SK-N-SH (cell line): ENCODE results near the gene DCTD. TPM values are rescaled to one million over a fixed set of nuclear protein-coding genes. Genes with fewer than 3 reads are reported as not detected.

Source experiments
- CTCF ChIA-PET: fragments of 300-600, 350-600 bp; formaldehyde crosslinking; extraction: SDS; loops from one replicate; lab custom pipeline; 2021; lab: Yijun Ruan, JAX
- POLR2A ChIA-PET: fragments of 350-600 bp; sonication (Branson Sonifier 250); formaldehyde crosslinking; extraction: SDS; loops from one replicate; lab custom pipeline; 2020; ENCODE audit warnings: antibody characterized with exemption, inconsistent platforms; lab: Yijun Ruan, JAX
- DNase-seq: peaks from one replicate; pipeline ENCODE4 v3.0.0; 2012
- H2AFZ ChIP-seq: fragments of 200-600 bp; sonication (generic); 2 replicates; pipeline ENCODE4 v1.8.1; 2016; ENCODE audit warnings: antibody characterized with exemption, mild to moderate bottlenecking, low read depth
- H3F3A ChIP-seq: fragments of 200-600 bp; sonication (generic); replicated peaks from 2 replicates; pipeline ENCODE3; 2016; ENCODE audit warnings: antibody characterized with exemption, mild to moderate bottlenecking; ENCODE audit not compliant: insufficient read depth
- H3K27ac ChIP-seq, 2 experiments: fragments of 200-500 bp in 1 of 2; fragments of 200-600 bp in 1 of 2; sonication (Bioruptor generic) in 1 of 2; sonication (generic), shearing (Covaris generic) in 1 of 2; 2 replicates each; pipeline versions ENCODE4 v1.5.1 to v1.6.1; 2014 to 2016; ENCODE audit warnings: low read depth in 2 of 2, inconsistent platforms in 1 of 2, low read length in 1 of 2, mild to moderate bottlenecking in 1 of 2, mixed read lengths in 1 of 2
- H3K27me3 ChIP-seq: fragments of 200-600 bp; sonication (generic), shearing (Covaris generic); 2 replicates; pipeline ENCODE4 v1.6.1; 2016; ENCODE audit warnings: mixed run types; ENCODE audit not compliant: insufficient read depth
- H3K36me3 ChIP-seq, 2 experiments: fragments of 200-500 bp in 1 of 2; fragments of 200-600 bp in 1 of 2; sonication (Bioruptor generic) in 1 of 2; sonication (generic) in 1 of 2; replicated peaks in 1 of 2; 2 replicates each; pipeline versions ENCODE3 to v1.5.1; 2014 to 2016; ENCODE audit warnings: low read length in 1 of 2, mild to moderate bottlenecking in 1 of 2; ENCODE audit not compliant: insufficient read depth in 2 of 2, control insufficient read depth in 1 of 2
- H3K4me1 ChIP-seq, 2 experiments: fragments of 200-500 bp in 1 of 2; fragments of 200-600 bp in 1 of 2; sonication (Bioruptor generic) in 1 of 2; sonication (generic), shearing (Covaris generic) in 1 of 2; 2 replicates each; pipeline versions ENCODE4 v1.5.1 to v1.6.1; 2014 to 2016; ENCODE audit warnings: low read depth in 1 of 2, low read length in 1 of 2, mixed run types in 1 of 2; ENCODE audit not compliant: insufficient read depth in 2 of 2, control insufficient read depth in 1 of 2
- H3K4me2 ChIP-seq: fragments of 200-600 bp; sonication (generic), shearing (Covaris generic); 2 replicates; pipeline ENCODE4 v1.6.1; 2017; ENCODE audit warnings: mixed run types
- H3K4me3 ChIP-seq, 2 experiments: fragments of 200-500 bp in 1 of 2; fragments of 200-600 bp in 1 of 2; sonication (Bioruptor generic) in 1 of 2; sonication (generic), shearing (Covaris generic) in 1 of 2; 2 replicates each; pipeline versions ENCODE4 v1.5.1 to v1.8.1; 2014 to 2016; ENCODE audit warnings: low read depth in 2 of 2, inconsistent platforms in 1 of 2, low read length in 1 of 2, mild to moderate bottlenecking in 1 of 2, mixed read lengths in 1 of 2, moderate library complexity in 1 of 2
- H3K79me2 ChIP-seq: fragments of 200-600 bp; sonication (generic); 2 replicates; pipeline ENCODE4 v1.8.1; 2017; ENCODE audit warnings: mild to moderate bottlenecking; ENCODE audit not compliant: insufficient read depth
- H3K9ac ChIP-seq: fragments of 200-600 bp; sonication (generic); 2 replicates; pipeline ENCODE4 v1.6.1; 2017; ENCODE audit warnings: mixed run types
- H3K9me2 ChIP-seq: fragments of 200-600 bp; sonication (generic); 2 replicates; pipeline ENCODE4 v1.6.1; 2017; ENCODE audit warnings: mixed run types
- H3K9me3 ChIP-seq: fragments of 200-600 bp; sonication (generic); 2 replicates; pipeline ENCODE4 v1.6.1; 2017; ENCODE audit warnings: mixed run types, mild to moderate bottlenecking, moderate library complexity
- H4K20me1 ChIP-seq: fragments of 200-600 bp; sonication (generic); 2 replicates; pipeline ENCODE4 v1.6.1; 2017; ENCODE audit warnings: mild to moderate bottlenecking, mixed run types; ENCODE audit not compliant: insufficient read depth
- ELF1 ChIP-seq: IDR thresholded peaks from 2 replicates; pipeline ENCODE4 v1.4.0; 2012
- FOSL2 ChIP-seq: IDR thresholded peaks from 2 replicates; pipeline ENCODE4 v1.4.0; 2012; ENCODE audit warnings: low read depth, mild to moderate bottlenecking, moderate library complexity, borderline replicate concordance
- FOXM1 ChIP-seq: IDR thresholded peaks from 2 replicates; pipeline ENCODE4 v1.4.0; 2012; ENCODE audit warnings: low read depth, mild to moderate bottlenecking
- GABPA ChIP-seq: IDR thresholded peaks from 2 replicates; pipeline ENCODE4 v1.4.0; 2012; ENCODE audit warnings: low read depth, mild to moderate bottlenecking
- GATA2 ChIP-seq: sonication (generic); formaldehyde crosslinking; IDR thresholded peaks from 2 replicates; pipeline ENCODE4 v1.5.0; 2020; ENCODE audit warnings: mild to moderate bottlenecking, missing genetic modification reagents
- JUND ChIP-seq: IDR thresholded peaks from 2 replicates; pipeline ENCODE4 v1.4.0; 2012
- RFX5 ChIP-seq: IDR thresholded peaks from 2 replicates; pipeline ENCODE4 v1.6.1; 2012; ENCODE audit warnings: mild to moderate bottlenecking, improper control_type of control experiment, low read length
- SIN3A ChIP-seq: IDR thresholded peaks from 2 replicates; pipeline ENCODE4 v1.6.1; 2012; ENCODE audit warnings: low read depth, mild to moderate bottlenecking, low read length, moderate library complexity, borderline replicate concordance
- TAF1 ChIP-seq: IDR thresholded peaks from 2 replicates; pipeline ENCODE4 v1.6.1; 2012; ENCODE audit warnings: low read depth, mild to moderate bottlenecking, low read length, moderate library complexity, borderline replicate concordance
- WGBS: methylation state at CpG from one replicate; pipeline ENCODE4 v1.1.6; 2017; ENCODE audit warnings: low lambda C conversion rate; 5-methylcytosine and 5-hydroxymethylcytosine counted together
- polyA plus RNA-seq, 3 experiments: library from polyadenylated mRNA; depleted of rRNA; stranded (reverse); fragments of >200 nt; gene quantifications; 2 replicates each; pipeline ENCODE4 v1.2.3, GENCODE V29; 2012
- TF ChIP-seq, protein P1 (sequence below): fragments of 150-350 bp; IDR thresholded peaks from 2 replicates; pipeline ENCODE4 v1.6.1; 2016; ENCODE audit warnings: mild to moderate bottlenecking, low read depth, low read length
- TF ChIP-seq, protein P2 (sequence below): fragments of 200-600 bp; sonication (generic); IDR thresholded peaks from 2 replicates; pipeline ENCODE4 v1.6.1; 2017; ENCODE audit warnings: antibody characterized with exemption, mild to moderate bottlenecking, moderate library complexity
- TF ChIP-seq, protein P3 (sequence below): fragments of 150-350 bp; IDR thresholded peaks from 2 replicates; pipeline ENCODE4 v1.6.1; 2017; ENCODE audit warnings: antibody characterized with exemption, low read length, low read depth, borderline replicate concordance

DCTD gene
- polyA plus RNA-seq, 1 of the 3 experiments (the other 2 are of a cell fraction), result 123 TPM

DNA sequence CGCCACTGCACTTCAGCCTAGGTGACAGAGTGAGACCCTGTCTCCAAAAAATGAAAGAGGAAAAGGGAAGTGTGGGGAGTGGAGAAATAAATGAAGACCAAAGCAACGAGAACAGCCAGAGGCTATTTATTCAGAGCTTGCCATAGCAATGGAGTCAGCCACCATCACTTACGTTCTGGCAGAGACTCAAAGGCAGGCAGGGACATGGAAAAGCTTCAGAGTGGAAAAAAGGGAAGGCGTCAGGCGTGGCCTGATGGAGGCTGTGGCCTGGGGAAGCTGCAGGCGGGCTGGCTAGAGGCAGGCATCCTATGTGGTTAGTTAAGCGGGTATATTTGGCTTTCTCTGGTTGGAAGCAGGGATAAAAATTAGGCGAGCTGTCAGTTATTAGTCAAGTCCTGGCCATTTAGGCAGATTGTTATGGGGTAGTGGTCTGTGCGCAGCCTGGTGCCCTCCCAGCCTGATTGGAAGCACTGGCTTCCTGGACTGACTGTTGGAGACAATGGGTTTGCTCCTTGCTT, 73.3 kb downstream of the DCTD start:
- no peak overlapping the region for H3K9ac ChIP-seq
- TF ChIP-seq TAF1, result no peak
- no peak for TF ChIP-seq SIN3A
- no peak for TF ChIP-seq GABPA
- no peak overlapping the region for H3K4me3 ChIP-seq
- H3K27ac ChIP-seq, result no peak overlapping the region
- no peaks in the 10 kb centered on the region for H3K9me3 ChIP-seq
- no peaks in the 10 kb centered on the region for H3F3A ChIP-seq
- H2AFZ ChIP-seq, result no peak overlapping the region
- no peaks in the 10 kb centered on the region for H4K20me1 ChIP-seq
- H3K9me2 ChIP-seq, result no peaks in the 10 kb centered on the region
- no peaks in the 10 kb centered on the region; a peak in 1 of 4 replicates for H3K4me1 ChIP-seq
- WGBS, result 70% methylated on average over 9 of the region's 9 CpGs
- CTCF ChIA-PET, result no interaction called here
- no peaks in the 10 kb centered on the region for H3K79me2 ChIP-seq
- DNase-seq, result no peak
- no peak overlapping the region for H3K4me2 ChIP-seq
- POLR2A ChIA-PET, result no interaction called here
- no peaks in the 10 kb centered on the region for H3K27me3 ChIP-seq
- H3K36me3 ChIP-seq, result no peaks in the 10 kb centered on the region

DNA sequence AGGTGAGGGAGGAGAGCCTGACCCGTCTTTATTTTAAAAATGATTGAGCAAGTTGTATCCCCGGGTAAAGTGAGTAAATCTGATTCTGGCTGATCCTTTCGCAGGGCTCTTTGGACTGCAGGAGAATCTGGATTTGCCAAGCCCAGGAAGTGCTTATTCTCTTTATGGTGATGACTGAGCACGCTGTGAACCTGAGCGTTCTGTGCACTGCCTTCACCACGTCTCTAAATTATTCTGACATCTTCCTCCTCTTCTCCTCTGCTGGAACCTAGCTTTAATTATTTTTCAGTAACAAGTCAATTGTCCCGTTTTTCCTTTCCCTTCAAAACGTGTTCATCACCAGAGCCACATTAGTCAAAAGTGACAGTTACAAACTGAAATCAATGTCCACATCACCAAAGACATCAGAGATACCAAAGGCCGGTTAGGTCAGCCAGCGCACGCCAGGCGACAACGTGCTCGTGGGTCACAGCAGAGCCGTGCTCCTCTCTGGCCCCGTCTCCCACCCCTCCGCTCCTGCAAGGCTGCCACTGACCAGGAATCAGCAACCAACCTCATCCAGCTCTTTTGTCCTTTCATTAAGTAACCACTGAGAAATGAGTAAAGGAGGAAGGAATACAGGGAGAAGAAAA, 74.3 kb downstream of the DCTD start:
- Histone ChIP-seq H3K79me2 (no peaks in the 10 kb centered on the region), H3K9ac (no peak overlapping the region), H3F3A (no peaks in the 10 kb centered on the region), H3K9me3 (no peaks in the 10 kb centered on the region), H3K9me2 (no peaks in the 10 kb centered on the region), H4K20me1 (no peaks in the 10 kb centered on the region), H3K4me1 (no peaks in the 10 kb centered on the region; a peak in 1 of 4 replicates), H3K27me3 (no peaks in the 10 kb centered on the region), H3K4me3 (no peak overlapping the region), H2AFZ (no peak overlapping the region), H3K36me3 (no peaks in the 10 kb centered on the region), H3K27ac (no peak overlapping the region), H3K4me2 (no peak overlapping the region)
- DNase-seq, result no peak
- TF ChIP-seq SIN3A (no peak), ELF1 (no peak), GATA2 (CRISPR knock-in tag) (no peak), JUND (no peak), RFX5 (no peak), FOXM1 (no peak), FOSL2 (no peak)
- TF ChIP-seq, protein P1, sequence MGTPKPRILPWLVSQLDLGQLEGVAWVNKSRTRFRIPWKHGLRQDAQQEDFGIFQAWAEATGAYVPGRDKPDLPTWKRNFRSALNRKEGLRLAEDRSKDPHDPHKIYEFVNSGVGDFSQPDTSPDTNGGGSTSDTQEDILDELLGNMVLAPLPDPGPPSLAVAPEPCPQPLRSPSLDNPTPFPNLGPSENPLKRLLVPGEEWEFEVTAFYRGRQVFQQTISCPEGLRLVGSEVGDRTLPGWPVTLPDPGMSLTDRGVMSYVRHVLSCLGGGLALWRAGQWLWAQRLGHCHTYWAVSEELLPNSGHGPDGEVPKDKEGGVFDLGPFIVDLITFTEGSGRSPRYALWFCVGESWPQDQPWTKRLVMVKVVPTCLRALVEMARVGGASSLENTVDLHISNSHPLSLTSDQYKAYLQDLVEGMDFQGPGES, result no peak
- TF ChIP-seq, protein P2, sequence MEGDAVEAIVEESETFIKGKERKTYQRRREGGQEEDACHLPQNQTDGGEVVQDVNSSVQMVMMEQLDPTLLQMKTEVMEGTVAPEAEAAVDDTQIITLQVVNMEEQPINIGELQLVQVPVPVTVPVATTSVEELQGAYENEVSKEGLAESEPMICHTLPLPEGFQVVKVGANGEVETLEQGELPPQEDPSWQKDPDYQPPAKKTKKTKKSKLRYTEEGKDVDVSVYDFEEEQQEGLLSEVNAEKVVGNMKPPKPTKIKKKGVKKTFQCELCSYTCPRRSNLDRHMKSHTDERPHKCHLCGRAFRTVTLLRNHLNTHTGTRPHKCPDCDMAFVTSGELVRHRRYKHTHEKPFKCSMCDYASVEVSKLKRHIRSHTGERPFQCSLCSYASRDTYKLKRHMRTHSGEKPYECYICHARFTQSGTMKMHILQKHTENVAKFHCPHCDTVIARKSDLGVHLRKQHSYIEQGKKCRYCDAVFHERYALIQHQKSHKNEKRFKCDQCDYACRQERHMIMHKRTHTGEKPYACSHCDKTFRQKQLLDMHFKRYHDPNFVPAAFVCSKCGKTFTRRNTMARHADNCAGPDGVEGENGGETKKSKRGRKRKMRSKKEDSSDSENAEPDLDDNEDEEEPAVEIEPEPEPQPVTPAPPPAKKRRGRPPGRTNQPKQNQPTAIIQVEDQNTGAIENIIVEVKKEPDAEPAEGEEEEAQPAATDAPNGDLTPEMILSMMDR, result no peak
- TF ChIP-seq, protein P3, sequence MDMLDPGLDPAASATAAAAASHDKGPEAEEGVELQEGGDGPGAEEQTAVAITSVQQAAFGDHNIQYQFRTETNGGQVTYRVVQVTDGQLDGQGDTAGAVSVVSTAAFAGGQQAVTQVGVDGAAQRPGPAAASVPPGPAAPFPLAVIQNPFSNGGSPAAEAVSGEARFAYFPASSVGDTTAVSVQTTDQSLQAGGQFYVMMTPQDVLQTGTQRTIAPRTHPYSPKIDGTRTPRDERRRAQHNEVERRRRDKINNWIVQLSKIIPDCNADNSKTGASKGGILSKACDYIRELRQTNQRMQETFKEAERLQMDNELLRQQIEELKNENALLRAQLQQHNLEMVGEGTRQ, result no peak
- CTCF ChIA-PET, result interaction anchor here (1.2 kb wide), 1 partner anchor 14 kb away, joined by 4 read pairs; no protein-coding TSS in a partner anchor
- POLR2A ChIA-PET, result no interaction called here
- WGBS, result 70% methylated on average over 17 of the region's 17 CpGs
